NCI-H1048 (cell line): ENCODE measurements around the gene DIP2A.
"Not testable (repeated sequence)": the region's sequence is repeated elsewhere in the genome, so short reads cannot be mapped to it uniquely, and the experiment has no call there.

Experiments used
- DNase-seq: peaks from one replicate; lab custom pipeline; 2025; lab: John Stamatoyannopoulos, UW

Gene DIP2A

GRCh38 chr21:46426313-46427046, 32.2 kb upstream of the DIP2A start:
- no peak for DNase-seq

- no peak for DNase-seq
Measured at GRCh38 chr21:46427516-46427915, 31.2 kb upstream of the DIP2A start.

- DNase-seq: no peak
Measured at GRCh38 chr21:46428286-46428685, 30.4 kb upstream of the DIP2A start.

GRCh38 chr21:46428987-46429710, 29.5 kb upstream of the DIP2A start:
- DNase-seq: no peak

- DNase-seq: no peak
Measured at GRCh38 chr21:46429754-46430681, 28.7 kb upstream of the DIP2A start.

GRCh38 chr21:46431448-46431847, 27.2 kb upstream of the DIP2A start:
- DNase-seq: no peak

- no peak for DNase-seq
Measured at GRCh38 chr21:46431884-46432488, 26.7 kb upstream of the DIP2A start.

GRCh38 chr21:46433116-46433515, 25.6 kb upstream of the DIP2A start:
- not testable (repeated sequence) for DNase-seq

- DNase-seq: no peak
Measured at GRCh38 chr21:46434322-46434958, 24.3 kb upstream of the DIP2A start.

- no peak for DNase-seq
Measured at GRCh38 chr21:46435786-46436227, 22.9 kb upstream of the DIP2A start.

GRCh38 chr21:46436621-46437020, 22.1 kb upstream of the DIP2A start:
- DNase-seq: no peak

- DNase-seq: no peak
Measured at GRCh38 chr21:46437096-46437498, 21.6 kb upstream of the DIP2A start.

- no peak for DNase-seq
Measured at GRCh38 chr21:46437511-46437910, 21.2 kb upstream of the DIP2A start.

GRCh38 chr21:46438241-46438640, 20.4 kb upstream of the DIP2A start:
- no peak for DNase-seq

- no peak for DNase-seq
Measured at GRCh38 chr21:46439906-46440305, 18.8 kb upstream of the DIP2A start.

- no peak for DNase-seq
Measured at GRCh38 chr21:46441331-46441730, 17.4 kb upstream of the DIP2A start.

GRCh38 chr21:46441961-46442498, 16.7 kb upstream of the DIP2A start:
- DNase-seq: no peak

- no peak for DNase-seq
Measured at GRCh38 chr21:46442938-46443337, 15.8 kb upstream of the DIP2A start.

- no peak for DNase-seq
Measured at GRCh38 chr21:46443910-46444309, 14.8 kb upstream of the DIP2A start.

- DNase-seq: no peak
Measured at GRCh38 chr21:46448108-46448507, 10.6 kb upstream of the DIP2A start.

- DNase-seq: not testable (repeated sequence)
Measured at GRCh38 chr21:46448855-46449254, 9.8 kb upstream of the DIP2A start.
